ENCODE measurements around the gene OBSCN. TPM values are rescaled to one million over a fixed set of nuclear protein-coding genes. Genes with fewer than 3 reads are reported as not detected.

Gene OBSCN
- total and polyA plus RNA-seq, 2 of the 13 experiments (the other 11 are each of a cell fraction or from before 2014, with no cell fraction given): 0.20 TPM

DNA sequence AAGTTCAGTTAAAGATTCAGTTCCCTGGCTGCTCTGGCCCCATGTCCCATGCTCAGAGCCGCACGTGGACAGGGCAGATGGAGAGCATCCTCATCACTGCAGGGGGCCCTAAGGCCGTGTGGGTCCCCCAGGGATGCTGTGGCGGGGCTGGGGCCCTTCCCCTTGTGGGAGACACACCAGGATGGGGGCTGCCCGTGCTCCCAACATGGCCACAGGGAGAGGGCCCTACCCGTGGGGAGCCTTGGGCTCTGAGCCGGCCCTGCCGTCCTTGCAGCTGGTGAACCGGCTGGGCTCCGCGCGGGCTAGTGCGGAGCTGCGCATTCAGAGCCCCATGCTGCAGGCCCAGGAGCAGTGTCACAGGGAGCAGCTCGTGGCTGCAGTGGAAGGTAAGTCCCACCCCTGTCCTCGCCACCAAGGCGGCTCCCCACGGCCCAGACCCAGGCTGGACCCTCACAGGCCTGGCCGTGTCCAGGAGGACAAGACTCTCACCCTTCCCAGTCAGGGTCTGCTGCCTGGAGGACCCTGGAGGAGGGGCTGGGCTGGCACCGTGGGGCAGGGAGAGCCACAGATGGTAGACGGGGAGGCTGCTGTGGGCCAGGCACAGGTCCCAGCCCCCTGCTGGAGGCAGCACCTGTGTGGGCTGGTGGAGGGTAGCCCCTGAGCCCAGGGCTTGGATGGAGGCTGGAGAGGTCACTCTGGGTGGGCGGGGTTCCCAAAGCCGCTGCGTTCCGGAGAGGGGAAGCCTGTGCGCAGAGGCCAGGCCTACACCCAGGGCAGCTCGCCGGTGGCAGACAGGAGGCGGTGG, 145.0 kb downstream of the OBSCN start (continued):
- no peak for TF ChIP-seq ZNF83 (CRISPR knock-in tag; IDR thresholded peaks at IDR 0.05; ENCODE audit: borderline replicate concordance)
- no peak for TF ChIP-seq PCBP2 (optimal IDR thresholded peaks at IDR 0.05; ENCODE audit: low read depth, low read length, poor library complexity, severe bottlenecking)

- in situ Hi-C loops (cut with HindIII; ENCODE audit: extremely low pct_ligation_motif_present, low pct_unique_long_range_greater_than_20kb) (no loop called here), intact Hi-C loops (cut with micrococcal nuclease; ENCODE audit: unreplicated experiment) (no loop called here)
- H4K20me1 ChIP-seq (ENCODE audit: insufficient read depth, low read length): no peaks in the 10 kb centered on the region
- no TSS peak for BruUV-seq (replicated peaks)
- ChIA-PET CTCF (ENCODE audit: low intra/inter-chr PET ratio, low total read pairs) (no interaction called here), POLR2A (no interaction called here)
- H3K4me3 ChIP-seq (replicated peaks in 1 of 3; ENCODE audit: insufficient read depth in 1 of 3, low read depth in 2 of 3, low read length in 3 of 3): no peak overlapping the region
- no peak for FAIRE-seq
- H3K4me1 ChIP-seq (ENCODE audit: insufficient read depth, low read length): no peaks in the 10 kb centered on the region; the same call in 1 of the 2 replicates
- H2AFZ ChIP-seq (ENCODE audit: low read length): no peak overlapping the region
- H3K36me3 ChIP-seq (replicated peaks in 1 of 2; ENCODE audit: control insufficient read depth in 1 of 2, insufficient read depth in 2 of 2, low read length in 2 of 2): no peaks in the 10 kb centered on the region
- H3K27me3 ChIP-seq (ENCODE audit: control insufficient read depth in 1 of 2, insufficient read depth in 2 of 2, low read length in 2 of 2): peaks cover 6 to 50% of the 10 kb centered on the region in 2 experiments; a peak in 4 of 5 replicates
- H3K27ac ChIP-seq (ENCODE audit: extremely low read length, insufficient read depth, low read length): no peak overlapping the region
- WGBS (ENCODE audit: low lambda C conversion rate): 0% methylated on average over 1 of the region's 11 CpGs
- TF ChIP-seq SMYD3 (CRISPR knock-in tag; IDR thresholded peaks at IDR 0.05) (no peak), MTF2 (CRISPR knock-in tag; IDR thresholded peaks at IDR 0.05; ENCODE audit: borderline replicate concordance) (no peak), ZNF263 (CRISPR knock-in tag; IDR thresholded peaks at IDR 0.05) (no peak), ZNF614 (CRISPR knock-in tag; IDR thresholded peaks at IDR 0.05; ENCODE audit: borderline replicate concordance) (no peak)
- TF ChIP-seq, protein P1, sequence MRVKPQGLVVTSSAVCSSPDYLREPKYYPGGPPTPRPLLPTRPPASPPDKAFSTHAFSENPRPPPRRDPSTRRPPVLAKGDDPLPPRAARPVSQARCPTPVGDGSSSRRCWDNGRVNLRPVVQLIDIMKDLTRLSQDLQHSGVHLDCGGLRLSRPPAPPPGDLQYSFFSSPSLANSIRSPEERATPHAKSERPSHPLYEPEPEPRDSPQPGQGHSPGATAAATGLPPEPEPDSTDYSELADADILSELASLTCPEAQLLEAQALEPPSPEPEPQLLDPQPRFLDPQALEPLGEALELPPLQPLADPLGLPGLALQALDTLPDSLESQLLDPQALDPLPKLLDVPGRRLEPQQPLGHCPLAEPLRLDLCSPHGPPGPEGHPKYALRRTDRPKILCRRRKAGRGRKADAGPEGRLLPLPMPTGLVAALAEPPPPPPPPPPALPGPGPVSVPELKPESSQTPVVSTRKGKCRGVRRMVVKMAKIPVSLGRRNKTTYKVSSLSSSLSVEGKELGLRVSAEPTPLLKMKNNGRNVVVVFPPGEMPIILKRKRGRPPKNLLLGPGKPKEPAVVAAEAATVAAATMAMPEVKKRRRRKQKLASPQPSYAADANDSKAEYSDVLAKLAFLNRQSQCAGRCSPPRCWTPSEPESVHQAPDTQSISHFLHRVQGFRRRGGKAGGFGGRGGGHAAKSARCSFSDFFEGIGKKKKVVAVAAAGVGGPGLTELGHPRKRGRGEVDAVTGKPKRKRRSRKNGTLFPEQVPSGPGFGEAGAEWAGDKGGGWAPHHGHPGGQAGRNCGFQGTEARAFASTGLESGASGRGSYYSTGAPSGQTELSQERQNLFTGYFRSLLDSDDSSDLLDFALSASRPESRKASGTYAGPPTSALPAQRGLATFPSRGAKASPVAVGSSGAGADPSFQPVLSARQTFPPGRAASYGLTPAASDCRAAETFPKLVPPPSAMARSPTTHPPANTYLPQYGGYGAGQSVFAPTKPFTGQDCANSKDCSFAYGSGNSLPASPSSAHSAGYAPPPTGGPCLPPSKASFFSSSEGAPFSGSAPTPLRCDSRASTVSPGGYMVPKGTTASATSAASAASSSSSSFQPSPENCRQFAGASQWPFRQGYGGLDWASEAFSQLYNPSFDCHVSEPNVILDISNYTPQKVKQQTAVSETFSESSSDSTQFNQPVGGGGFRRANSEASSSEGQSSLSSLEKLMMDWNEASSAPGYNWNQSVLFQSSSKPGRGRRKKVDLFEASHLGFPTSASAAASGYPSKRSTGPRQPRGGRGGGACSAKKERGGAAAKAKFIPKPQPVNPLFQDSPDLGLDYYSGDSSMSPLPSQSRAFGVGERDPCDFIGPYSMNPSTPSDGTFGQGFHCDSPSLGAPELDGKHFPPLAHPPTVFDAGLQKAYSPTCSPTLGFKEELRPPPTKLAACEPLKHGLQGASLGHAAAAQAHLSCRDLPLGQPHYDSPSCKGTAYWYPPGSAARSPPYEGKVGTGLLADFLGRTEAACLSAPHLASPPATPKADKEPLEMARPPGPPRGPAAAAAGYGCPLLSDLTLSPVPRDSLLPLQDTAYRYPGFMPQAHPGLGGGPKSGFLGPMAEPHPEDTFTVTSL (CRISPR knock-in tag; IDR thresholded peaks at IDR 0.05; ENCODE audit: borderline replicate concordance): no peak
- no peaks in the 10 kb centered on the region for H3K79me2 ChIP-seq (ENCODE audit: insufficient read depth, low read length)
- no peak overlapping the region for H3K9ac ChIP-seq (ENCODE audit: insufficient read depth, low read depth, low read length)
- no peaks in the 10 kb centered on the region for H3K9me3 ChIP-seq (ENCODE audit: low read length)
- H3K4me2 ChIP-seq (ENCODE audit: low read depth, low read length): no peak overlapping the region
- no peak for DNase-seq (ENCODE audit: low spot score)
- ATAC-seq: no peak
Measured at GRCh38 chr1:228353601-228354371, 145.9 kb downstream of the OBSCN start.
